ENCODE data around the gene PAGE3.

The PAGE3 gene, protein sequence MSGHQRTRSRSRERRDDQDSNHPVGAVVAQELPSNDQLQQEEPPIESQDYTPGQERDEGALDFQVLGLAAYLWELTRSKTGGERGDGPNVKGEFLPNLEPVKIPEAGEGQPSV

DNA sequence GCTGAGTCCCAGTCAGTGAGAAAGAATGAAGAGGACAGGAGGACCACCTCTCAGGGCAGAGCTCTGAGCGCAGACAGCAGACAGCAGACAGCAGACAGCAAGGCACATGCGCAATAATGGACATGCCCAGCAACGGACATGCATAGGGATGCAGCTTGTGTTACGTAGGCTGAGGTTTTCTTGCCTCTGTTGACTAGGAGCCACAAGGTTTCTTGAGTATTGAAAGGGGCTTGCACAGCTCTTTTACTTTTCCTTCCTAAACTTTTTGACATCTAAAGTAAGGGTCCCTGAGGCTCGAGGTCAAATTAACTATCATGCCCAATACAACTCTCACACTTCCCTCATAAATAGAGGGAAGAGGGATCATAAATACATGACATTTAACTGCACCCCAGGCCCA lies at the start of gene PAGE3:
Gene PAGE3 (minus strand): TSS at position 101 of the 400 bp plus-strand sequence. CDS start 1,013 bp downstream, outside the sequence.
- TF ChIP-seq ZFX (IDR thresholded peaks at IDR 0.05), result no peak
- TF ChIP-seq, protein P1, sequence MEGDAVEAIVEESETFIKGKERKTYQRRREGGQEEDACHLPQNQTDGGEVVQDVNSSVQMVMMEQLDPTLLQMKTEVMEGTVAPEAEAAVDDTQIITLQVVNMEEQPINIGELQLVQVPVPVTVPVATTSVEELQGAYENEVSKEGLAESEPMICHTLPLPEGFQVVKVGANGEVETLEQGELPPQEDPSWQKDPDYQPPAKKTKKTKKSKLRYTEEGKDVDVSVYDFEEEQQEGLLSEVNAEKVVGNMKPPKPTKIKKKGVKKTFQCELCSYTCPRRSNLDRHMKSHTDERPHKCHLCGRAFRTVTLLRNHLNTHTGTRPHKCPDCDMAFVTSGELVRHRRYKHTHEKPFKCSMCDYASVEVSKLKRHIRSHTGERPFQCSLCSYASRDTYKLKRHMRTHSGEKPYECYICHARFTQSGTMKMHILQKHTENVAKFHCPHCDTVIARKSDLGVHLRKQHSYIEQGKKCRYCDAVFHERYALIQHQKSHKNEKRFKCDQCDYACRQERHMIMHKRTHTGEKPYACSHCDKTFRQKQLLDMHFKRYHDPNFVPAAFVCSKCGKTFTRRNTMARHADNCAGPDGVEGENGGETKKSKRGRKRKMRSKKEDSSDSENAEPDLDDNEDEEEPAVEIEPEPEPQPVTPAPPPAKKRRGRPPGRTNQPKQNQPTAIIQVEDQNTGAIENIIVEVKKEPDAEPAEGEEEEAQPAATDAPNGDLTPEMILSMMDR (conservative IDR thresholded peaks at IDR 0.05), result no peak
- H3K27ac ChIP-seq, result no peak within 1 kb of the TSS

DNA sequence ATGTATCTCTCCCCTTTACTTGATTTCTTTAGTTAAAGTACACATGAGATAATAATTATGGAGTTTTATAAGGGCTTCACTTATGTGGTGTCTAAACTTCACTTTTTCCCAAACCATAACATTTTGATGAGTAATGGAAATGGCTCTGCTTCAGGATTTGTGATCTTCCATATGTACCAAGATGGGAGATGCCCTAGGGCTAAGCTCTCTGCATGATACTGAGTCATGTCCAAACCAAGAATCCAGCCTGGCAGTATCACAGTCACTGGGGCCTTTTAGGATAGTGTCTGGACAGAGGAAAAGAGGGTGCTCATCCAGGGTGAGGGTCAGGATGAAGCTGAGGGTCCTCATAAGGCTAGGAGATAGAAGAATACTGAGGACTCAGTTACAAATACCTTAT lies 47.9 kb upstream of the PAGE3 start:
- TF ChIP-seq, protein P1 (conservative IDR thresholded peaks at IDR 0.05), result no peak
- no peak for TF ChIP-seq ZFX (IDR thresholded peaks at IDR 0.05)
- H3K27ac ChIP-seq, result no peak overlapping the region

DNA sequence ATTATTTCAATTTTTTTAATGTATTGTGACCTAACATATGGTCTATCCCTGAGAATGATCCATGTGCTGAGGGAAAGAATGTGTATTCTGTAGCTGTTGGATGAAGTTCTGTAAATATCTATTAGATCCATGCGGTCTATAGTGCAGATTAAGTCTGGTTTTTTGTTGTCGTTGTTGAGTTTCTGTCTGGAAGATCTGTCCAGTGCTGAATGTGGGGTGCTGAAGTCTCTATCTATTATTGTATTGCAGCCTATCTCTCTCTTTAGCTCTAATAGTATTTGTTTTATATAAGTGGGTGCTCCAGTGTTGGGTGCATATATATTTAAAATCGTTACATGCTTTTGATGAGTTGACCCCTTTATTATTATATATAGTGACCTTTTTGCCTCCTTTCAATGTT lies 26.2 kb upstream of the PAGE3 start:
- H3K27ac ChIP-seq, result no peak overlapping the region
- no peak for TF ChIP-seq ZFX (IDR thresholded peaks at IDR 0.05)
- TF ChIP-seq, protein P1 (conservative IDR thresholded peaks at IDR 0.05), result no peak

DNA sequence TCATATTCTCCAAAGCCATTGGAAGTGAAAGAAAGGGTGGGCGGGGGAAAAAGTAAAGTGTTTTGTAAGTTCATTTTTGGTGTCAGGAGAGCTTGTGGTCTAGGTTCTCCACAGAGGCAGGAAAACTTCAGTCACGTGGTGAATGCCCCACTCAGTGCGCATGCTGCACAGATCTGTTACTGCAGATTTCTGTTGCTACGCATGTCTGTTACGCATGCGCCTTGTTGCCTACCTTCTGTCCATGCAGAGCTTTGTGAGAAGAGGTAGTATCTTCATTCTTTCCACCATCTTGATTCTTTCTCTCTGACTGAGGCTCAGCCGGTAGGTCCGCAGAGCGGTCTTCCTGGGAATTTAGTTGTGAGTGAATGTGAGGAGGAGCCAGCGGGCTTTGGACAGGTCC lies 15.1 kb upstream of the PAGE3 start:
- TF ChIP-seq, protein P1 (conservative IDR thresholded peaks at IDR 0.05), result no peak
- TF ChIP-seq ZFX (IDR thresholded peaks at IDR 0.05), result no peak
- H3K27ac ChIP-seq, result no peak overlapping the region

DNA sequence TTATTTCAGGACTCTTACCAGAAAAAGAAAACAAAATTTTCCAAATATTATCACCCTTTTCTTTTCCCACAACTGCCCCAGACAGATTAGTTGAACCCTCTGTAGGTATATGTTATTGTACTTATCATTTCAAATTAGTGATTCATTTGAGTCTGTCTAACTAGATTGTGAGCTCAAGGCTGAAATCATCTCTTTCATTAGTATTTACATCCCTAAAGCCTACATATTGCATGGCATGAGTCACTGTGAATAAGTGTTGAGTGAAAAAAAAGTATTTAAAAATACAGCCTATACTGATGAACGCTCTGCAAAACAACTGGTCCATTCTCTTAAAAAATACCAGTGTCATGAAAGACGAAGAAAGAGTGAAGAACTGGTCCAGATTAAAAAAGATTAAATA lies 3.9 kb downstream of the PAGE3 start:
- H3K27ac ChIP-seq, result no peak overlapping the region
- TF ChIP-seq, protein P1 (conservative IDR thresholded peaks at IDR 0.05), result no peak
- TF ChIP-seq ZFX (IDR thresholded peaks at IDR 0.05), result no peak

DNA sequence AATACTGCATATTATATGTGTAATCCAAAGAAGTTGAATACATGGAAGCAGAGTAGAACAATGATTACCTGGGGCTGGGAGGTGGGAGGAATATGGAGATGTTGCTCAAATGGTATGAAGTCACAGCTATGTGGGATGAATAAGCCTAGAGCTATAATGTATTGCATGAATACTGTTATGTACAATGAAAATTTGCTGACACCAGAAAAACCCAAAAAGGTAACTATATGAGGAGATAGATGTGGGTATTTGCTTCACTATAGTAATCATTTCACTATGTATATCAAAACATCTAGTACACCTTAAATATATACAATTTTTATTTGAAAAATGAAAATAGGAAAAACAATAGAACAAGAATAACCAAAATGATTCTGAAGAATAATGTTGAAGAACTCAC lies 11.2 kb downstream of the PAGE3 start:
- TF ChIP-seq, protein P1 (conservative IDR thresholded peaks at IDR 0.05), result no peak
- TF ChIP-seq ZFX (IDR thresholded peaks at IDR 0.05), result no peak
- no peak overlapping the region for H3K27ac ChIP-seq

DNA sequence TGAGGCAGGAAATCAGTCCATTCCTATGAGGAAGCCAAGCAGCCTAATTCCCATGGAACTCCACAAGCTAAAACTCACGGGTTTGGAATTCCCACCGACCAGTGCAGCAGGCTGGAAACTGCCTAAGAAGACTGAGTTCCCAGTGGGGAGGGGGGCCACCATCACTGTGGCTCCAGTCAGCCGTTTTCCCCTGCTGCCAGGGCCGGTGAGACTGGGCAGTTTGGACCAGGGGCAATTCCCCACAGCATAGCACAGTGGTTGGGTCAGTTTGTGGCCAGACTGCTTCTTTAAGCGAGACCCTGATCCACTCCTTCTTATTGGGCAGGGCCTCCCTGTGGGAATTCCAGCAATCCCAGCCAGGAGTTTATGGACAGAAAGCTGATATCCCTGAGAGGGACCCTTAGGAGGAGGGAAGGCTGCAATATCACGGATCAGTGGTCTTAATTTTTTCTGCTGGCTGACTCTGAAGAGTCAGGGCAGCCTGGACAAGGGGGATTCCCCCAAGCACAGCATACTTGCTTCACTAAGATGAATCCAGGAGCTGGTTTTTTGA lies 23.9 kb downstream of the PAGE3 start:
- no peak for TF ChIP-seq ZFX (IDR thresholded peaks at IDR 0.05)
- TF ChIP-seq, protein P1 (conservative IDR thresholded peaks at IDR 0.05), result no peak
- H3K27ac ChIP-seq, result no peak overlapping the region
